HEK293 (cell line): ENCODE measurements around the gene HSFX3.
"Not testable (repeated sequence)": the region's sequence is repeated elsewhere in the genome, so short reads cannot be mapped to it uniquely, and the experiment has no call there.

Experiments
- CTCF ChIP-seq: fragments of 450-650 bp; formaldehyde crosslinking; IDR thresholded peaks from 2 replicates; pipeline ENCODE4 v1.5.1; 2016; ENCODE audit warnings: missing biosample characterization, missing genetic modification characterization
- ZBTB11 ChIP-seq: fragments of 450-650 bp; formaldehyde crosslinking; conservative IDR thresholded peaks from 2 replicates; pipeline ENCODE4 v1.5.1; 2016; ENCODE audit warnings: low read depth, missing biosample characterization, missing genetic modification characterization
- ZBTB7A ChIP-seq: fragments of 450-650 bp; formaldehyde crosslinking; IDR thresholded peaks from 2 replicates; pipeline ENCODE4 v1.5.1; 2016; ENCODE audit warnings: low read depth, missing biosample characterization, missing genetic modification characterization

DNA sequence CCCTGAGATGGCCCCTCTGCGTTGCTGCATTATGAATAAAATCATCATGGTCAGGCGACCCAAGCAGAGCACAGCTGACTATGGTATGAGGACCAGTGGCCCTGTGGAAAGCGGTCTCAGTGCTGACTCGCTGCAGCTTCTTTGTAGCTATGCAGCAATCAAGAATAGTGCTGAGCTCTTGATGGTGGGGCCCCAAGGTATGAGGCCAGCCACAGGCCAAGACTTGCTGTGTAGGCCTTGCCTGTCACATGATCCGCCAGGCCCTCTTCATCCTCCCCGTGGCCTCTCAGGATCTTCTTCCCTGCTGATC, 2.2 kb upstream of the HSFX3 start:
- TF ChIP-seq CTCF (tag by site-specific recombination); ZBTB11; ZBTB7A (tag by site-specific recombination): not testable (repeated sequence)
